Calu3 (cell line): Measurements from ENCODE around the gene CTSA. TPM values are rescaled to one million over a fixed set of nuclear protein-coding genes. Genes with fewer than 3 reads are reported as not detected.

Source experiments
- BruUV-seq: library from RNA; stranded (reverse); fragments of 400-500 nt; replicated peaks from 2 replicates; lab custom pipeline; 2021; lab: Mats Ljungman, UMichigan
- CTCF ChIA-PET: fragments of 300-600 bp; sonication (Branson Sonifier 250); formaldehyde crosslinking; loops from one replicate; lab custom pipeline; 2022; ENCODE audit warnings: antibody characterized with exemption; lab: Charles Lee
- DNase-seq: peaks from one replicate; pipeline ENCODE4 v3.0.0; 2022
- H3K27ac Mint-ChIP-seq: one replicate; pipeline ENCODE4 v1.8.0; 2022; ENCODE audit warnings: mixed read lengths; ENCODE audit not compliant: unreplicated experiment
- H3K27me3 Mint-ChIP-seq: one replicate; pipeline ENCODE4 v1.8.0; 2022; ENCODE audit warnings: mixed read lengths; ENCODE audit not compliant: unreplicated experiment
- H3K36me3 Mint-ChIP-seq: one replicate; pipeline ENCODE4 v1.8.0; 2022; ENCODE audit warnings: mild to moderate bottlenecking, moderate library complexity, mixed read lengths; ENCODE audit not compliant: insufficient read depth, unreplicated experiment
- H3K4me1 Mint-ChIP-seq: one replicate; pipeline ENCODE4 v1.8.0; 2022; ENCODE audit warnings: mild to moderate bottlenecking, low read depth, mixed read lengths; ENCODE audit not compliant: unreplicated experiment
- H3K4me3 Mint-ChIP-seq: one replicate; pipeline ENCODE4 v1.8.0; 2022; ENCODE audit warnings: mild to moderate bottlenecking, low read depth, moderate library complexity, mixed read lengths; ENCODE audit not compliant: unreplicated experiment
- H3K9me3 Mint-ChIP-seq: one replicate; pipeline ENCODE4 v1.8.0; 2022; ENCODE audit warnings: low read depth, mixed read lengths; ENCODE audit not compliant: unreplicated experiment
- intact Hi-C: fragments of 100-400 bp; cut with micrococcal nuclease; formaldehyde crosslinking; loops from one replicate; pipeline ENCODE4 v1.10.0; 2022; ENCODE audit not compliant: unreplicated experiment
- total RNA-seq: library from RNA; stranded (reverse); gene quantifications from 2 replicates; pipeline ENCODE4 v1.2.3, GENCODE V29; 2022
- TF ChIP-seq, protein P1 (sequence below): fragments of 200-600 bp; IDR thresholded peaks from one replicate; pipeline ENCODE4 v1.8.0; 2022; ENCODE audit warnings: antibody characterized with exemption; ENCODE audit not compliant: unreplicated experiment

The CTSA gene
- total RNA-seq, 1 experiment from 2014 or later, result 164 TPM

DNA sequence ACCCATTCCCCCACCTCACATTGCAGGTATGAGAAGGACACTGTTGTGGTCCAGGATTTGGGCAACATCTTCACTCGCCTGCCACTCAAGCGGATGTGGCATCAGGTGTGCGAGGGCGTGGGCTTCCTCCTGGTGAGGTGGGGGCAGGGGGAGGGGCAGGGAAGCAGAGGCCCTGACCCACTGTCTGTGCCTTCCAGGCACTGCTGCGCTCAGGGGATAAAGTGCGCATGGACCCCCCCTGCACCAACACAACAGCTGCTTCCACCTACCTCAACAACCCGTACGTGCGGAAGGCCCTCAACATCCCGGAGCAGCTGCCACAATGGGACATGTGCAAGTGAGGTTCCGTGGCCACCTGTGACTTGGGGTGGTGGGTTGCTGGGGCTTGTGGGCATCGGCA lies 3.7 kb downstream of the CTSA start:
- TF ChIP-seq, protein P1, sequence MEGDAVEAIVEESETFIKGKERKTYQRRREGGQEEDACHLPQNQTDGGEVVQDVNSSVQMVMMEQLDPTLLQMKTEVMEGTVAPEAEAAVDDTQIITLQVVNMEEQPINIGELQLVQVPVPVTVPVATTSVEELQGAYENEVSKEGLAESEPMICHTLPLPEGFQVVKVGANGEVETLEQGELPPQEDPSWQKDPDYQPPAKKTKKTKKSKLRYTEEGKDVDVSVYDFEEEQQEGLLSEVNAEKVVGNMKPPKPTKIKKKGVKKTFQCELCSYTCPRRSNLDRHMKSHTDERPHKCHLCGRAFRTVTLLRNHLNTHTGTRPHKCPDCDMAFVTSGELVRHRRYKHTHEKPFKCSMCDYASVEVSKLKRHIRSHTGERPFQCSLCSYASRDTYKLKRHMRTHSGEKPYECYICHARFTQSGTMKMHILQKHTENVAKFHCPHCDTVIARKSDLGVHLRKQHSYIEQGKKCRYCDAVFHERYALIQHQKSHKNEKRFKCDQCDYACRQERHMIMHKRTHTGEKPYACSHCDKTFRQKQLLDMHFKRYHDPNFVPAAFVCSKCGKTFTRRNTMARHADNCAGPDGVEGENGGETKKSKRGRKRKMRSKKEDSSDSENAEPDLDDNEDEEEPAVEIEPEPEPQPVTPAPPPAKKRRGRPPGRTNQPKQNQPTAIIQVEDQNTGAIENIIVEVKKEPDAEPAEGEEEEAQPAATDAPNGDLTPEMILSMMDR, result no peak
- BruUV-seq, result no TSS peak

DNA sequence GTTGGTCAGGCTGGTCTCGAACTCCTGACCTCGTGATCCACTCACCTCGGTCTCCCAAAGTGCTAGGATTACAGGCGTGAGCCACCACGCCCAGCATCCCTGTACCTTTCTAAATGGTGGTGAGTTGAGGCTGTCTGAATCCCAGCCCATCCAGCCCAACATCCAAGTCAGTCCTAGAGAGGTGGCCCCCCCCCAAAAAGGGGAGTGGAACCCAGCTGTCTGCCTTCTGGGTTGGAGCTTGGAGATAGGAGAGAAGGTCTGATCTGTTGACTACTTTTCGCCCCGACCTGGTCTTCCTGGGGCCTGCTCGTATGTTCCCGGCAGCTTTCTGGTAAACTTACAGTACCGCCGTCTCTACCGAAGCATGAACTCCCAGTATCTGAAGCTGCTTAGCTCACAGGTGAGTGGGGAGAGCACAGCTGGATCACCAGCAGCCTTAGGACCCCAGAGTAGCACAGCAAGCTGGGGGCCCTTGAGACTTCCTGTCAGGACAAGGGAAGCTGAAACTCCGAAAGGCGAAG lies 5.6 kb downstream of the CTSA start:
- CTCF ChIA-PET, result no interaction called here
- Mint-ChIP-seq H3K9me3 (no peaks in the 10 kb centered on the region), H3K27me3 (no peaks in the 10 kb centered on the region), H3K36me3 (peaks cover 17% of the 10 kb centered on the region), H3K27ac (no peak overlapping the region), H3K4me1 (peaks cover 9% of the 10 kb centered on the region), H3K4me3 (no peak overlapping the region)
- TF ChIP-seq, protein P1, result no peak
- intact Hi-C loops, result no loop called here
- no peak for DNase-seq
- BruUV-seq, result no TSS peak

More for the DNA sequence above, 3.7 kb downstream of the CTSA start:
- H3K36me3 Mint-ChIP-seq, result peaks cover 36% of the 10 kb centered on the region
- H3K27ac Mint-ChIP-seq, result no peak overlapping the region
- no peaks in the 10 kb centered on the region for H3K9me3 Mint-ChIP-seq
- CTCF ChIA-PET, result no interaction called here
- DNase-seq, result no peak
- H3K4me3 Mint-ChIP-seq, result no peak overlapping the region
- peaks cover 9% of the 10 kb centered on the region for H3K4me1 Mint-ChIP-seq
- no peaks in the 10 kb centered on the region for H3K27me3 Mint-ChIP-seq
- intact Hi-C loops, result no loop called here

DNA sequence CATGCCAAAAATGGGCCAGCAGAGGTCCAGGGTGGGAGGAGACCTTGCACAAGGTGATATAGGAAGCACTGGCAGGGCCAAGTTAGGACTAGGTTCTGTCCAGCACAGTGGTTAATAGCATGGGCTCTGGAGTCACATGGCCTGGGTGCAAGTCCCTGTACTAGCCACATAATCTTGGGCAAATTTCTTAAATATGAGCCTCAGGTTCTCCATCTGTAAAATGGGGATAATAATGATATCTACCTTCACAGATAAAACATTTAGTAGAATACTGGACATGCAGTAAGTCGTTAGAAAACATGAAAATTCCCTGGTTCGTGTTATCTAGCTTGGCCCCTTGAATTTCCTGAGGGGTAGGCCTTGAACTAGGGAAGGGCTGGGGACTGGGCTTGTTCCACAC lies 6.2 kb downstream of the CTSA start:
- intact Hi-C loops, result no loop called here
- Mint-ChIP-seq H3K27me3 (no peaks in the 10 kb centered on the region), H3K36me3 (peaks cover 11% of the 10 kb centered on the region), H3K4me1 (peaks cover 5% of the 10 kb centered on the region), H3K4me3 (no peak overlapping the region), H3K9me3 (no peaks in the 10 kb centered on the region), H3K27ac (no peak overlapping the region)
- no TSS peak for BruUV-seq
- CTCF ChIA-PET, result interaction anchor here (1.4 kb wide), 1 partner anchor 16 kb away, joined by 3 read pairs; the partner anchor contains the start of gene ZSWIM1
- TF ChIP-seq, protein P1, result no peak
- DNase-seq, result no peak

DNA sequence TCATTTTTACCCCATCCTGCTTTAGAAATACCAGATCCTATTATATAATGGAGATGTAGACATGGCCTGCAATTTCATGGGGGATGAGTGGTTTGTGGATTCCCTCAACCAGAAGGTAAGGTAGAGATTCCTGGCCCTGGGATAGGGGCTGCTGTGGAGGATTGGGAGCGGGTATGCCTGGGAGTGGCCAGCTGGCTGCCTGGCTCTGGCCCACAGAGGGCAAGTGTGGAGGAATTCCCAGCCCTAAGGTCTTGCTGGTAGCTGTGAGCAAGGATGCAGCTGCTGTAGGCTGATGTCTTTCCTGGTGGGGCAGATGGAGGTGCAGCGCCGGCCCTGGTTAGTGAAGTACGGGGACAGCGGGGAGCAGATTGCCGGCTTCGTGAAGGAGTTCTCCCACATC lies 6.6 kb downstream of the CTSA start:
- intact Hi-C loops, result no loop called here

More for the DNA sequence above, 6.6 kb downstream of the CTSA start:
- no peak for DNase-seq
- no peak overlapping the region for H3K27ac Mint-ChIP-seq
- peaks cover 7% of the 10 kb centered on the region for H3K36me3 Mint-ChIP-seq
- TF ChIP-seq, protein P1, result no peak
- CTCF ChIA-PET, result interaction anchor here (1.4 kb wide), 1 partner anchor 17 kb away, joined by 3 read pairs; the partner anchor contains the start of gene ZSWIM1
- no peak overlapping the region for H3K4me3 Mint-ChIP-seq
- no TSS peak for BruUV-seq
- no peaks in the 10 kb centered on the region for H3K27me3 Mint-ChIP-seq
- H3K4me1 Mint-ChIP-seq, result peaks cover 1% of the 10 kb centered on the region
- no peaks in the 10 kb centered on the region for H3K9me3 Mint-ChIP-seq
